ENCODE results near the gene TMEM255B. TPM values are rescaled to one million over a fixed set of nuclear protein-coding genes. Genes with fewer than 3 reads are reported as not detected.
"Not testable (repeated sequence)": the region's sequence is repeated elsewhere in the genome, so short reads cannot be mapped to it uniquely, and the experiment has no call there.

Gene TMEM255B
- polyA plus RNA-seq, 2 donors, result 3.1 to 6.8 TPM

DNA sequence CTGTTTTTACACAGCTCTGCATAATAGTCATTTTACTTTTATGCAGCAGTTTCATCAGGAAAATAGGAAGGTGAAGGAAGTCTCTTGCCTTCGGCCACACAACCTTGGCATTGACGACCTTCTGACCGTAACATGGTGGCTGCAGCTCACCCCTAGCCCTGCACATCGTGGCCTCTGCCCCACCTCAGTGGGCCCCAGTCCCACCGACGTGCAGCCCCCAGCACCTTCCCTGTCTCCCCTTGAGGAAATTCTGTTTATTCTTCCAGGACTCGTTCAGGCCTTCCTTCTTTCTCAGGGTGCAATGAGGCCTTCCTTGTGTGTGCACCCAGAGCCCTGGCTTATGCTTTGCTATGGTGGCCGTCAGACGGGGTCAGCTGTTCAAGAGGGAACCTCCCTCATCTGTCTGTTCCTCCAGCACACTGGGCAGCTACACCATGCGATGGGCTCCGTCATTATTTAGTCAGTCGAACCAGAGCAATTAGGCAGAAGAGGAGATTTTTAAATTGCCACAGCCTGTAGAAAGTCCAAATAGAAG, 33.3 kb downstream of the TMEM255B start:
- no peaks in the 10 kb centered on the region for H3K4me1 ChIP-seq (ENCODE audit: control insufficient read depth in 2 of 2, insufficient read depth in 2 of 2, low read length in 1 of 2)
- peaks cover 0 to 4% of the 10 kb centered on the region in 2 donors for H3K36me3 ChIP-seq (ENCODE audit: control insufficient read depth in 2 of 2, insufficient read depth in 2 of 2, low read length in 1 of 2)
- no peak overlapping the region for H3K4me3 ChIP-seq (ENCODE audit: low read depth in 1 of 2, low read length in 2 of 2)
- no peaks in the 10 kb centered on the region for H3K27me3 ChIP-seq (ENCODE audit: control insufficient read depth in 1 of 2, insufficient read depth in 2 of 2, low read length in 2 of 2)
- no peak overlapping the region for H3K27ac ChIP-seq (ENCODE audit: low read depth in 2 of 2, low read length in 1 of 2)
- H3K9me3 ChIP-seq (ENCODE audit: control insufficient read depth in 2 of 2, insufficient read depth in 1 of 2, low read depth in 1 of 2, low read length in 1 of 2), result no peaks in the 10 kb centered on the region
- WGBS, 2 donors, result 67 to 71% methylated on average over 12 of the region's 12 CpGs

- H3K27me3 ChIP-seq (ENCODE audit: control insufficient read depth in 1 of 2, insufficient read depth in 2 of 2, low read length in 2 of 2), result no peaks in the 10 kb centered on the region
- H3K36me3 ChIP-seq (ENCODE audit: control insufficient read depth in 2 of 2, insufficient read depth in 2 of 2, low read length in 1 of 2), result peaks cover 0 to 4% of the 10 kb centered on the region in 2 donors
- H3K9me3 ChIP-seq (ENCODE audit: control insufficient read depth in 2 of 2, insufficient read depth in 1 of 2, low read depth in 1 of 2, low read length in 1 of 2), result no peaks in the 10 kb centered on the region
- WGBS, 2 donors, result 67 to 72% methylated on average over 33 of the region's 33 CpGs
- no peak overlapping the region for H3K27ac ChIP-seq (ENCODE audit: low read depth in 2 of 2, low read length in 1 of 2)
- H3K4me1 ChIP-seq (ENCODE audit: control insufficient read depth in 2 of 2, insufficient read depth in 2 of 2, low read length in 1 of 2), result no peaks in the 10 kb centered on the region
- no peak overlapping the region for H3K4me3 ChIP-seq (ENCODE audit: low read depth in 1 of 2, low read length in 2 of 2)
Observed at GRCh38 chr13:113792886-113793717, 34.1 kb downstream of the TMEM255B start.

GRCh38 chr13:113793718-113794085, 34.7 kb downstream of the TMEM255B start:
- Histone ChIP-seq H3K27me3 (ENCODE audit: control insufficient read depth in 1 of 2, insufficient read depth in 2 of 2, low read length in 2 of 2) (no peaks in the 10 kb centered on the region), H3K4me3 (ENCODE audit: low read depth in 1 of 2, low read length in 2 of 2) (no peak overlapping the region), H3K36me3 (ENCODE audit: control insufficient read depth in 2 of 2, insufficient read depth in 2 of 2, low read length in 1 of 2) (peaks cover 0 to 4% of the 10 kb centered on the region in 2 donors), H3K4me1 (ENCODE audit: control insufficient read depth in 2 of 2, insufficient read depth in 2 of 2, low read length in 1 of 2) (no peaks in the 10 kb centered on the region), H3K9me3 (ENCODE audit: control insufficient read depth in 2 of 2, insufficient read depth in 1 of 2, low read depth in 1 of 2, low read length in 1 of 2) (no peaks in the 10 kb centered on the region), H3K27ac (ENCODE audit: low read depth in 2 of 2, low read length in 1 of 2) (no peak overlapping the region)
- 93% methylated on average over 15 of the region's 15 CpGs for WGBS, 2 donors

- no peaks in the 10 kb centered on the region for H3K27me3 ChIP-seq (ENCODE audit: control insufficient read depth in 1 of 2, insufficient read depth in 2 of 2, low read length in 2 of 2)
- 91 to 92% methylated on average over 23 of the region's 23 CpGs for WGBS, 2 donors
- H3K4me3 ChIP-seq (ENCODE audit: low read depth in 1 of 2, low read length in 2 of 2), result no peak overlapping the region
- H3K9me3 ChIP-seq (ENCODE audit: control insufficient read depth in 2 of 2, insufficient read depth in 1 of 2, low read depth in 1 of 2, low read length in 1 of 2), result no peaks in the 10 kb centered on the region
- no peaks in the 10 kb centered on the region for H3K4me1 ChIP-seq (ENCODE audit: control insufficient read depth in 2 of 2, insufficient read depth in 2 of 2, low read length in 1 of 2)
- H3K27ac ChIP-seq (ENCODE audit: low read depth in 2 of 2, low read length in 1 of 2), result no peak overlapping the region
- H3K36me3 ChIP-seq (ENCODE audit: control insufficient read depth in 2 of 2, insufficient read depth in 2 of 2, low read length in 1 of 2), result peaks cover 0 to 4% of the 10 kb centered on the region in 2 donors
Observed at GRCh38 chr13:113794086-113794485, 35.1 kb downstream of the TMEM255B start.

DNA sequence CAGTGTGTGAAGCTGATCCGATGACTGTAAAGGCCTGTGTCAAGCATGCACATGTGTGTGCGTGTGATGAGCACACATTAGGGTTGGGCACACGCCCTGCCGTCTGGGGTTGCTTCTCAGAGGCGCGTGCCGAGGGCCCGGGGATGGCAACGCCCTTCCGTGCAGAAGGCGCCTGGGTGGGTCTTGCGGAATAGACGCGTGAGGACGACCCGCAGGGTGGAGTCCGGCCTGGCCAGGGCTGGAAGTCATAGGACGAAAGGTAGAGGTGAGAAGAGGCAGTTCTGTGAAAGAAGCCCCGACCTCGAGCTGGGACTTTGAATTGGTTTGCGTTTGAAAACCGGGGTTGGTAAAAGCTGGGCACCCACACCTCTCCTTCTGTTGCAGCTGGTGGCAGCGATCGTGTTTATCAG, 35.7 kb downstream of the TMEM255B start:
- WGBS, 2 donors, result 80 to 84% methylated on average over 24 of the region's 24 CpGs

GRCh38 chr13:113795362-113795761, 36.3 kb downstream of the TMEM255B start:
- 23 to 25% methylated on average over 1 of the region's 1 CpG for WGBS, 2 donors
- not testable (repeated sequence) for H3K4me1 ChIP-seq (ENCODE audit: control insufficient read depth in 2 of 2, insufficient read depth in 2 of 2, low read length in 1 of 2); H3K36me3 ChIP-seq (ENCODE audit: control insufficient read depth in 2 of 2, insufficient read depth in 2 of 2, low read length in 1 of 2); H3K9me3 ChIP-seq (ENCODE audit: control insufficient read depth in 2 of 2, insufficient read depth in 1 of 2, low read depth in 1 of 2, low read length in 1 of 2); H3K27ac ChIP-seq (ENCODE audit: low read depth in 2 of 2, low read length in 1 of 2); H3K4me3 ChIP-seq (ENCODE audit: low read depth in 1 of 2, low read length in 2 of 2); H3K27me3 ChIP-seq (ENCODE audit: control insufficient read depth in 1 of 2, insufficient read depth in 2 of 2, low read length in 2 of 2)

More for the DNA sequence above, 35.7 kb downstream of the TMEM255B start:
- no peak overlapping the region for H3K27ac ChIP-seq (ENCODE audit: low read depth in 2 of 2, low read length in 1 of 2)
- no peaks in the 10 kb centered on the region for H3K4me1 ChIP-seq (ENCODE audit: control insufficient read depth in 2 of 2, insufficient read depth in 2 of 2, low read length in 1 of 2)
- no peaks in the 10 kb centered on the region for H3K9me3 ChIP-seq (ENCODE audit: control insufficient read depth in 2 of 2, insufficient read depth in 1 of 2, low read depth in 1 of 2, low read length in 1 of 2)
- no peak overlapping the region for H3K4me3 ChIP-seq (ENCODE audit: low read depth in 1 of 2, low read length in 2 of 2)
- H3K36me3 ChIP-seq (ENCODE audit: control insufficient read depth in 2 of 2, insufficient read depth in 2 of 2, low read length in 1 of 2), result peaks cover 0 to 2% of the 10 kb centered on the region in 2 donors
- no peaks in the 10 kb centered on the region for H3K27me3 ChIP-seq (ENCODE audit: control insufficient read depth in 1 of 2, insufficient read depth in 2 of 2, low read length in 2 of 2)

- Histone ChIP-seq H3K36me3 (ENCODE audit: control insufficient read depth in 2 of 2, insufficient read depth in 2 of 2, low read length in 1 of 2) (peaks cover 0 to 2% of the 10 kb centered on the region in 2 donors), H3K4me1 (ENCODE audit: control insufficient read depth in 2 of 2, insufficient read depth in 2 of 2, low read length in 1 of 2) (no peaks in the 10 kb centered on the region), H3K4me3 (ENCODE audit: low read depth in 1 of 2, low read length in 2 of 2) (no peak overlapping the region), H3K27ac (ENCODE audit: low read depth in 2 of 2, low read length in 1 of 2) (no peak overlapping the region), H3K9me3 (ENCODE audit: control insufficient read depth in 2 of 2, insufficient read depth in 1 of 2, low read depth in 1 of 2, low read length in 1 of 2) (no peaks in the 10 kb centered on the region), H3K27me3 (ENCODE audit: control insufficient read depth in 1 of 2, insufficient read depth in 2 of 2, low read length in 2 of 2) (no peaks in the 10 kb centered on the region)
- 77 to 80% methylated on average over 20 of the region's 20 CpGs for WGBS, 2 donors
Observed at GRCh38 chr13:113796211-113796963, 37.4 kb downstream of the TMEM255B start.

- 89 to 91% methylated on average over 30 of the region's 30 CpGs for WGBS, 2 donors
- no peaks in the 10 kb centered on the region for H3K27me3 ChIP-seq (ENCODE audit: control insufficient read depth in 1 of 2, insufficient read depth in 2 of 2, low read length in 2 of 2)
- no peak overlapping the region for H3K27ac ChIP-seq (ENCODE audit: low read depth in 2 of 2, low read length in 1 of 2)
- H3K9me3 ChIP-seq (ENCODE audit: control insufficient read depth in 2 of 2, insufficient read depth in 1 of 2, low read depth in 1 of 2, low read length in 1 of 2), result no peaks in the 10 kb centered on the region
- peaks cover 0 to 2% of the 10 kb centered on the region in 2 donors for H3K36me3 ChIP-seq (ENCODE audit: control insufficient read depth in 2 of 2, insufficient read depth in 2 of 2, low read length in 1 of 2)
- peaks cover 0 to 7% of the 10 kb centered on the region in 2 donors for H3K4me1 ChIP-seq (ENCODE audit: control insufficient read depth in 2 of 2, insufficient read depth in 2 of 2, low read length in 1 of 2)
- H3K4me3 ChIP-seq (ENCODE audit: low read depth in 1 of 2, low read length in 2 of 2), result no peak overlapping the region
Observed at GRCh38 chr13:113796964-113797676, 38.1 kb downstream of the TMEM255B start.

DNA sequence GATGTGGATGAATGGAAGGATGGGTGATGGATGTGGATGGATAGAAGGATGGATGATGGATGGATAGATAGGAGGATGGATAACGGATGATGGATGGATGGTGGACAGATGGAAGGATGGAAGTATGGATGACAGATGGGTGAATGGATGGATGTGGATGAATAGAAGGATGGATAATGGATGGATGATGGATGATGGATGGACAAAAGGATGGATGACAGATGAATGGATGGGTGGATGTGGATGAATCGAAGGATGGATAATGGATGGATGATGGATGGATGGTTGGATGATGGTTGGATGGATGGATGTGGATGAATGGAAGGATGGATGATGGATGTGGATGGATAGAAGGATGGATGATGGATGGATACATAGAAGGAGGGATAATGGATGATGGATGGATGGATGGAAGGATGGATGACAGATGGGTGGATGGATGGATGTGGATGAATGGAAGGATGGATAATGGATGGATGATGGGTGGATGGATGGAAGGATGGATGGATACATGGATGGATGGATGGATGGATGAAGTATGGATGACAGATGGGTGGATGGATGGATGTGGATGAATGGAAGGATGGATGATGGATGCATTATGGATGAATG, 39.3 kb downstream of the TMEM255B start:
- H3K4me3 ChIP-seq (ENCODE audit: low read depth in 1 of 2, low read length in 2 of 2), result peak overlapping the region in 1 of 2 donors; percentile 7
- H3K27ac ChIP-seq (ENCODE audit: low read depth in 2 of 2, low read length in 1 of 2), result no peak overlapping the region
- peaks cover 0 to 2% of the 10 kb centered on the region in 2 donors for H3K36me3 ChIP-seq (ENCODE audit: control insufficient read depth in 2 of 2, insufficient read depth in 2 of 2, low read length in 1 of 2)
- no peaks in the 10 kb centered on the region for H3K27me3 ChIP-seq (ENCODE audit: control insufficient read depth in 1 of 2, insufficient read depth in 2 of 2, low read length in 2 of 2)
- H3K4me1 ChIP-seq (ENCODE audit: control insufficient read depth in 2 of 2, insufficient read depth in 2 of 2, low read length in 1 of 2), result peaks cover 0 to 11% of the 10 kb centered on the region in 2 donors
- no peaks in the 10 kb centered on the region for H3K9me3 ChIP-seq (ENCODE audit: control insufficient read depth in 2 of 2, insufficient read depth in 1 of 2, low read depth in 1 of 2, low read length in 1 of 2)
- 82 to 84% methylated on average over 2 of the region's 2 CpGs for WGBS, 2 donors

Data from esophagus (tissue), 2 donors.